ENCODE measurements around the gene FGF18. TPM values are rescaled to one million over a fixed set of nuclear protein-coding genes. Genes with fewer than 3 reads are reported as not detected.
A peak's percentile ranks its signal among the peaks of the same experiment; 100 is the strongest.

The FGF18 gene, protein sequence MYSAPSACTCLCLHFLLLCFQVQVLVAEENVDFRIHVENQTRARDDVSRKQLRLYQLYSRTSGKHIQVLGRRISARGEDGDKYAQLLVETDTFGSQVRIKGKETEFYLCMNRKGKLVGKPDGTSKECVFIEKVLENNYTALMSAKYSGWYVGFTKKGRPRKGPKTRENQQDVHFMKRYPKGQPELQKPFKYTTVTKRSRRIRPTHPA
- 0.56 TPM in 1 of 2 replicates, not detected in the other for total RNA-seq (2014; rRNA removed; shearing (Covaris generic))
- polyA plus RNA-seq (2016; fragmentation: Nextera tagmentation; extraction: Ambion mirVana): 0.75 and 0.86 TPM in 2 replicates
- long read RNA-seq: 0 reads

DNA sequence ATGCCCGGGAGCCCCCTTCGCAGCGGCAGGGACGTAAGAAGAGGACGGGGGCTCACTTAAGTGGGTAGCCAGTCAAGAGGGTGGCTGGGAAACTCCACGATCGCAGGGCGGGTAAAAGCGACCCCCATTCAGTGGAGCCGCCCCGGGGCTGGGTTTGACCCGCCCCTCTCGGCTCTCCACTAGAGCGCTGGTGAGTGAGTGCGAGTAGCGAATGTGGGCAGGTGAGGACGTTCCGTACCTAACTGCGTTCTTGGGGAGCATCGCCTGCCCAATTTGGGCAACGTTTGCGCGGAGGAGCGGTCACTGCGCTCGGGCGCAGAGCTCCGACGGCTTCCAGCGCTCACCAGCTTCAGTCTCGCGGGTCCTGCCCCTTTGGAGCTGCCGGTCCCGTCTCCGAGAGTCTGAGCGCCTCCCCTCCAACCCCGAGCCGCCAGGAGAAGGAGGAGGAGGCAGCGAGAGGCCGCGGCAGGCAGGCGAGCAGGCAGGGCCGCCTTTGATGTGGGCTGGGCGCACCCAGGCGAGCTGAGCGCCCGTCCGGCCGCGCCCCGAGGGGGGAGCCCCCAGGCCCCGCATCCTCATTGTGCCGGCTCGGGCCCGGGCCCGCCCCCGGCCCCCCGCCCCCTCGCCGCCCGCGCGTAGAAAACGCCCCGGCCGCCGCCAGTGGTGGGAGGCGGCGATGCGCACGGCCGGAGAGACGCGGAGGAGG, at the start of gene FGF18:
Gene FGF18, plus strand, starts transcription at position 666 of the 706 bp plus-strand sequence. CDS start 553 bp downstream, outside the sequence.
- H3F3A ChIP-seq (replicated peaks; ENCODE audit: low read depth): peaks cover 31% of the 10 kb centered on the region
- H3K27me3 ChIP-seq (ENCODE audit: insufficient read depth): peaks cover 45% of the 10 kb centered on the region
- H2AFZ ChIP-seq: peak within 1 kb of the TSS; percentile 94
- H3K4me3 ChIP-seq: peak within 1 kb of the TSS; percentile 83
- no peaks in the 10 kb centered on the region; the same call in 1 of the 2 replicates for H3K36me3 ChIP-seq (ENCODE audit: insufficient read depth)
- peaks cover 9% of the 10 kb centered on the region for H4K20me1 ChIP-seq (replicated peaks; ENCODE audit: insufficient read depth)
- H3K9me2 ChIP-seq (ENCODE audit: insufficient read depth): no peaks in the 10 kb centered on the region
- DNase-seq (ENCODE audit: low spot score) (peak; percentile 89), ATAC-seq (peak; percentile 39)
- no peaks in the 10 kb centered on the region for H3K9me3 Mint-ChIP-seq
- H3K27ac ChIP-seq (ENCODE audit: low read depth): no peak within 1 kb of the TSS
- peak within 1 kb of the TSS; percentile 85 for H3K4me3 Mint-ChIP-seq
- H3K27ac Mint-ChIP-seq: no peak within 1 kb of the TSS
- peaks cover 28% of the 10 kb centered on the region for H3K4me1 Mint-ChIP-seq
- no peaks in the 10 kb centered on the region for H3K79me2 ChIP-seq (replicated peaks; ENCODE audit: insufficient read depth)
- peak within 1 kb of the TSS; percentile 96 for H3K4me2 ChIP-seq
- H3K27me3 Mint-ChIP-seq (ENCODE audit: insufficient read depth, low read depth, poor library complexity): peaks cover 41% of the 10 kb centered on the region
- peaks cover 2% of the 10 kb centered on the region; the same call in 2 of the 3 replicates for H3K36me3 Mint-ChIP-seq (ENCODE audit: low read depth)
- TF ChIP-seq EZH2 (IDR thresholded peaks at IDR 0.05; ENCODE audit: low read depth, unreplicated experiment): no peak
- H3K4me1 ChIP-seq (ENCODE audit: insufficient read depth): peaks cover 29% of the 10 kb centered on the region

GRCh38 chr5:171369898-171370297, 49.5 kb upstream of the FGF18 start:
- no peak overlapping the region for H2AFZ ChIP-seq
- Mint-ChIP-seq H3K36me3 (ENCODE audit: low read depth) (no peaks in the 10 kb centered on the region), H3K9me3 (0 out of 3 replicates have a peak, but pooled peaks cover 3% of the 10 kb centered on the region), H3K4me3 (no peak overlapping the region), H3K27ac (no peak overlapping the region), H3K4me1 (no peaks in the 10 kb centered on the region), H3K27me3 (ENCODE audit: insufficient read depth, low read depth, poor library complexity) (peaks cover 8% of the 10 kb centered on the region)
- H3K4me1 ChIP-seq (ENCODE audit: insufficient read depth): no peaks in the 10 kb centered on the region
- ATAC-seq: no peak
- H4K20me1 ChIP-seq (replicated peaks; ENCODE audit: insufficient read depth): no peaks in the 10 kb centered on the region
- no peak for DNase-seq (ENCODE audit: low spot score)
- no peaks in the 10 kb centered on the region for H3K9me2 ChIP-seq (ENCODE audit: insufficient read depth)
- no peaks in the 10 kb centered on the region for H3K27me3 ChIP-seq (ENCODE audit: insufficient read depth)
- H3K36me3 ChIP-seq (ENCODE audit: insufficient read depth): no peaks in the 10 kb centered on the region
- TF ChIP-seq, protein P1, sequence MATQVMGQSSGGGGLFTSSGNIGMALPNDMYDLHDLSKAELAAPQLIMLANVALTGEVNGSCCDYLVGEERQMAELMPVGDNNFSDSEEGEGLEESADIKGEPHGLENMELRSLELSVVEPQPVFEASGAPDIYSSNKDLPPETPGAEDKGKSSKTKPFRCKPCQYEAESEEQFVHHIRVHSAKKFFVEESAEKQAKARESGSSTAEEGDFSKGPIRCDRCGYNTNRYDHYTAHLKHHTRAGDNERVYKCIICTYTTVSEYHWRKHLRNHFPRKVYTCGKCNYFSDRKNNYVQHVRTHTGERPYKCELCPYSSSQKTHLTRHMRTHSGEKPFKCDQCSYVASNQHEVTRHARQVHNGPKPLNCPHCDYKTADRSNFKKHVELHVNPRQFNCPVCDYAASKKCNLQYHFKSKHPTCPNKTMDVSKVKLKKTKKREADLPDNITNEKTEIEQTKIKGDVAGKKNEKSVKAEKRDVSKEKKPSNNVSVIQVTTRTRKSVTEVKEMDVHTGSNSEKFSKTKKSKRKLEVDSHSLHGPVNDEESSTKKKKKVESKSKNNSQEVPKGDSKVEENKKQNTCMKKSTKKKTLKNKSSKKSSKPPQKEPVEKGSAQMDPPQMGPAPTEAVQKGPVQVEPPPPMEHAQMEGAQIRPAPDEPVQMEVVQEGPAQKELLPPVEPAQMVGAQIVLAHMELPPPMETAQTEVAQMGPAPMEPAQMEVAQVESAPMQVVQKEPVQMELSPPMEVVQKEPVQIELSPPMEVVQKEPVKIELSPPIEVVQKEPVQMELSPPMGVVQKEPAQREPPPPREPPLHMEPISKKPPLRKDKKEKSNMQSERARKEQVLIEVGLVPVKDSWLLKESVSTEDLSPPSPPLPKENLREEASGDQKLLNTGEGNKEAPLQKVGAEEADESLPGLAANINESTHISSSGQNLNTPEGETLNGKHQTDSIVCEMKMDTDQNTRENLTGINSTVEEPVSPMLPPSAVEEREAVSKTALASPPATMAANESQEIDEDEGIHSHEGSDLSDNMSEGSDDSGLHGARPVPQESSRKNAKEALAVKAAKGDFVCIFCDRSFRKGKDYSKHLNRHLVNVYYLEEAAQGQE (IDR thresholded peaks at IDR 0.05; ENCODE audit: unreplicated experiment): no peak
- no peak for TF ChIP-seq EZH2 (IDR thresholded peaks at IDR 0.05; ENCODE audit: low read depth, unreplicated experiment)
- no peak for TF ChIP-seq ZNF114 (CRISPR knock-in tag; IDR thresholded peaks at IDR 0.05)
- TF ChIP-seq ETS1 (IDR thresholded peaks at IDR 0.05): no peak
- no peak for TF ChIP-seq ZNF331 (CRISPR knock-in tag; IDR thresholded peaks at IDR 0.05; ENCODE audit: low read depth)
- no peaks in the 10 kb centered on the region for H3K79me2 ChIP-seq (replicated peaks; ENCODE audit: insufficient read depth)
- H3K4me2 ChIP-seq: no peak overlapping the region
- no peaks in the 10 kb centered on the region for H3F3A ChIP-seq (replicated peaks; ENCODE audit: low read depth)
- H3K4me3 ChIP-seq: no peak overlapping the region
- no peak overlapping the region for H3K27ac ChIP-seq (ENCODE audit: low read depth)
